Stimulated activated CD8-positive, alpha-beta memory T cell treated with anti-CD3 and anti-CD28 coated beads, Interleukin-15, amount 100 ng/mL, for 4 hours (primary cell): ENCODE results near the gene HTR3C.

ENCODE experiments used
- DNase-seq, 2 donors: peaks; one replicate each; pipeline ENCODE4 v3.0.0-alpha.2; 2020; ENCODE audit warnings: low read depth in 2 of 2

The HTR3C gene

DNA sequence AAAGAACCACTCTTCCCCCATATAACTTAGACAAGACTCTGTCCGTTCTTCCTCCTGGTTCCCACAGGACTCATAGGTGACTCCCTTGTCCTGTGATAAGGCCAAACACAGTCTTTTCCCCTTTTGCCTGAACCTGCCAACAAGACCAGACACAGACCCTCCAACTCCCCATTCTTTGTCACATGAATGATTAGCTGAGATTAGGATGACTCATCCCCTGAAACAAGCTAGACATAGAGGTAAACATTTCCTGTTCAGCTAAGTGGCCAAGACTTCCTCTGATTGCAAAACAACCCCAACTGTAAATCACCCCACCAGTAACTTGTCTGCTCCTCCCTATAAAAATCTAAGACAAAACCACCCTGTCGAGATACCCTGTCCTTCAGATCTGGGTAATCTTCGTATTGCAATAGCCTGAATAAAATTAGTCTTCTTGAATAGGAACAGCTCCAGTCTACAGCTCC lies 32.6 kb downstream of the HTR3C start:
- no peak for DNase-seq

DNA sequence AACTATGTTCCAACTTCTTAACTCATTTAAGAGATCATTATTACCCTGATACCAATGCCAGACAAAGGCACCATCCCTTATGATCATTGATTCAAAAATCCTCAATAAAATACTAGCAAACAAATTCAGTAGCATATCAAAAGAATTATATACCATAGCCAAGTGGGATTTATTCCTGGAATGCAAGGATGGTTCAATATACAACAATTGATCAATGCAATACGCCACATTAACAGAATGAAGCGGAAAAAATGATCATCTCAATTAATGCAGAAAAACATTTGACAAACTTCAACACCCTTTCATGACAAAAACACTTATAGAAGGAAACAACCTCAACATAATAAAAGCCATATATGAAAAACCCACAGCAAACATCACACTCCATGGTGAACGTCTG lies 39.4 kb downstream of the HTR3C start:
- DNase-seq, result no peak

DNA sequence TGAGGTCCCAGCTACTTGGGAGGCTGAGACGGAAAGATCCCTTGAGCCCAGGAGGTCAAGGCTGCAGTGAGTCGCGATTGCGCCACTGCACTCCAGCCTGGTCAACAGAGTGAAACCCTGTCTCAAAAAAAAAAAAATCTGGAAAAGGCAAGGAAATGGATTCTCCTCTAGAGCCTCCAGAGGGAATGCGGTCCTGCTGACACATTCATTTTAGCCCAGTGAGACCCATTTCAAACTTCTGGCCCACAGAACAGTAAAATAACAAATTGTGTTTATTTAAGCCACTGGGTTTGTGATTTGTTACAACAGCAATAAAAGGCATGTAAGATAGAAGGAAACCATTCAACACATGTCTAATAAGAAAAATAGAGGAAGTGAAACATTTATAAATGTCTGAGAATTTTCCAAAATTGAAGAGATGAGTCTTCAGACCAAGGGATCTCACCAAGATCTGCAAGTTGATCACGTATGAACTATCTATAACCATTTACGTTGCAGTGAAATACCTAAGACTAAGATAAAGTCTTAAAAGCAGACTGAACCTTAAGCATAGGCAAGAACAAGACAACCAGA lies 44.0 kb downstream of the HTR3C start, which contains the start of gene HTR3E:
Gene HTR3E, plus strand, starts transcription at position 254 of the 573 bp plus-strand sequence. CDS start 466 bp downstream, outside the sequence.
- no peak for DNase-seq

DNA sequence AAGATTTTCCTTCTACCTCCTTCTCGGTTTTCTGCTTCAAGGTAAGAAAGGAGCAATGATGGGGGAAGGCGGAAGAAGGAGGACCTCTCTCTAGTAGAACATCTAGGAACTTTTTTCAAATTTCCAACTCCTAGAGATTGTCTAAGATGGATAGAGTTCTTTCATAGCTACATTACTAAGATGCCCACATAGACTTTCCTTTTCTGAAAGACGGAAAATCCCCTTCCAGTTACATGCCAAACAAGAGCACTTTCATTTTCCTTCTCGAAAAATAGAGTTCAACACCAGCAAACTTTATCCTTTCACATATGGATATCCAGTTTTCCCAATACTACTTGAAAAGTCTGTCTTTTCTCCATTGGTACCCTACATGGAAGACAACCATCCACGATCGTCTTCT lies 44.7 kb downstream of the HTR3C start:
- no peak for DNase-seq

DNA sequence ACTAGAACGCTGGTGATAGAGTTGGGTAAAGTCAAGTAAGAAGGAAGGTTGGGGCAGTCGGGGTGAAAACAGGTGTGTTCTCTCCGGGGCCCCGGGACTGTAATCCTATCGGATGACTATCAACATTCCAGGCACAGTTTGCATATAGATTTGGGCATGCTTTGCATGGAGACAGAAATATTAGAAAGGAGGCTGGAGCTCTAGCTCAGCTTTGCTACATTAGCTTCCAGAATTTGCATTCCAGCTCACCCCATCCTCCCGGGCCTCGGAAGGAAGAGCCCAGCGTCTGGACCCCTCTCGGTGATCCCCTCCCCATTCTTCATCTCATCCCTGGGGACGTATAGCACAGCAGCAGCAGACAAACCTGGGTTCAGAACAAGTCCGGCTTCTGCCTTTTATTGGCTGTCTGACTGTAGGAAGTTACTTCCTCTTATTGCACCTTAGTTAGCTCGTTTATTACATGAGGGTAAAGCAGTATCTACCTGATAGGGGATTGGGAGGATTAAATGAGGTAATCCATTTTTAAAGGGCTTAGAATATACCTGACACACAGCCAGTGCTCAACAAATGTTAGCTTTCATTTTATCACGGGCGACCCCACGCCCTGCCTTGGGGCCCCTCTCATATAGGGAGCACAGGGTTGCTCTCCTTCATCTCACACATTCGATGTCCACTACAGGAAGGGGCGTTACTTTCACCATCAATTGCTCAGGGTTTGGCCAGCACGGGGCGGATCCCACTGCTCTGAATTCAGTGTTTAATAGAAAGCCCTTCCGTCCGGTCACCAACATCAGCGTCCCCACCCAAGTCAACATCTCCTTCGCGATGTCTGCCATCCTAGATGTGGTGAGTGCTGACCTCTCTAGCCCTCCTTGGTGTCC lies 47.2 kb downstream of the HTR3C start:
- DNase-seq, result no peak
